Ovary (tissue), 9 donors: ENCODE data around the gene C6. TPM values are rescaled to one million over a fixed set of nuclear protein-coding genes. Genes with fewer than 3 reads are reported as not detected.

Source experiments
- DNase-seq, 5 donors: peaks; one replicate each; pipeline ENCODE4 v3.0.0-alpha.2; 2019 to 2020
- H3K27ac ChIP-seq, 2 donors: fragments of 200-600 bp; one replicate each; pipeline versions ENCODE4 v1.5.1 to v1.8.0; 2019 to 2022
- H3K27me3 ChIP-seq: fragments of 200-600 bp; one replicate; pipeline ENCODE4 v1.8.0; 2022
- H3K36me3 ChIP-seq: fragments of 200-600 bp; sonication (generic); one replicate; pipeline ENCODE4 v1.5.1; 2019
- H3K4me1 ChIP-seq: one replicate; pipeline ENCODE4 v1.8.1; 2013; ENCODE audit warnings: mild to moderate bottlenecking, moderate library complexity; ENCODE audit not compliant: insufficient read depth
- H3K4me3 ChIP-seq: fragments of 200-600 bp; sonication (generic); one replicate; pipeline ENCODE4 v1.5.1; 2017
- H3K9me3 ChIP-seq, 2 donors: fragments of 200-600 bp in 1 of 2; sonication (generic) in 1 of 2; one replicate each; pipeline versions ENCODE4 v1.5.1 to v1.8.1; 2013 to 2019; ENCODE audit warnings: mild to moderate bottlenecking in 1 of 2, moderate library complexity in 1 of 2
- EP300 ChIP-seq: sonication (generic); formaldehyde crosslinking; IDR thresholded peaks from one replicate; pipeline ENCODE4 v1.6.1; 2017; ENCODE audit warnings: antibody characterized with exemption
- POLR2A ChIP-seq: fragments of 450-650 bp; IDR thresholded peaks from one replicate; pipeline ENCODE4 v1.6.1; 2017; ENCODE audit warnings: antibody characterized with exemption, mild to moderate bottlenecking, moderate library complexity
- WGBS, 3 donors: extraction: QIAGEN DNeasy Blood & Tissue Kit in 1 of 3; methylation state at CpG; one replicate each; pipeline versions ENCODE4 v1.1.5 to v1.1.7; 2013 to 2017; 5-methylcytosine and 5-hydroxymethylcytosine counted together
- intact Hi-C, 4 donors: fragments of 100-400 bp; cut with DNase I; formaldehyde crosslinking; loops; one replicate each; pipeline versions ENCODE4 v1.11.0 to v1.15.1; 2022 to 2023
- polyA plus RNA-seq, 2 donors: library from polyadenylated mRNA; stranded (reverse); fragments of 200-250 nt in 1 of 2; fragments of 350-450 nt in 1 of 2; fragmentation: Illumina TruSeq in 1 of 2; extraction: RNeasy Lipid Tissue Mini Kit (QIAGEN cat#74804) in 1 of 2; gene quantifications; one replicate each; pipeline ENCODE4 v1.2.3, GENCODE V29; 2013 to 2014
- total RNA-seq, 7 donors: library from RNA; depleted of rRNA in 2 of 7; stranded (reverse); fragments of >200 nt in 2 of 7; fragmentation: NEBNext Ultra II Directional in 3 of 7; extraction: Animal tissue kit (Norgen Biotek cat#: 25700) in 3 of 7; gene quantifications; one replicate each; pipeline versions ENCODE4 v1.1.0 to v1.2.4, GENCODE V29; 2016 to 2023
- TF ChIP-seq, protein P1 (sequence below), 3 donors: fragments of 450-650 bp in 2 of 3; fragments of 200-600 bp in 1 of 3; IDR thresholded peaks; one replicate each; pipeline versions ENCODE4 v1.5.1 to v1.8.0; 2016 to 2022; ENCODE audit warnings: antibody characterized with exemption in 3 of 3, mild to moderate bottlenecking in 1 of 3
- donor health status: DM: no; HTN: no; CAD: no; lungs with moderate emphysema.
- donor health status: DM: no; HTN: no; CAD: no.
- donor health status: Bipolar disorder and iron deficiency.
- donor health status: DM: yes; HTN: yes; CAD: no.
- donor health status: DM: no; HTN: no; CAD: no.
- donor health status: DM: yes; HTN: yes; CAD: no.

The C6 gene
- total and polyA plus RNA-seq, 9 donors: 1.6 to 61.9 (median 7.4) TPM

DNA sequence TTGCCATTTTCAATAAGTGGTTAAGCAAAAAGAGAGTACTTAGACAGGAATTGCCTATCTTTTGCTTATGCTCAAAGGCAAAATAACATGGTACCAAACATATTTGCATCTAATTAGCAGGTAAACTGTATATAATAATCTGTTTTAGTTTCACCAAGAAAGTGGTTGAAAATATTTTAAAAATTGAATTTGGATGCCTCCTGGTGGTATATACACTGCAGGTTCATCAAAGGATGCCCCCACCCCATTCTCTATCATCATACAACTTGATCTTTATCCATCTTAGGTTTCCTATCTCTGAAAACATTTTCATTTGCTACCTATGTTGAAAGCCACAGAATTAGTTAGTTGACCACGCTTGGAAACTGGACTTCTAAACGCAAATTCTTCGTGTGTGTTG is 95.2 kb downstream of the C6 start:
- 94 to 96% (median 95%) methylated on average over 3 of the region's 3 CpGs for WGBS, 3 donors
- intact Hi-C loops: no loop called here
- no peak overlapping the region for H3K27ac ChIP-seq
- no peaks in the 10 kb centered on the region for H3K9me3 ChIP-seq
- H3K4me3 ChIP-seq: no peak overlapping the region
- TF ChIP-seq POLR2A: no peak
- TF ChIP-seq EP300: no peak
- TF ChIP-seq, protein P1, sequence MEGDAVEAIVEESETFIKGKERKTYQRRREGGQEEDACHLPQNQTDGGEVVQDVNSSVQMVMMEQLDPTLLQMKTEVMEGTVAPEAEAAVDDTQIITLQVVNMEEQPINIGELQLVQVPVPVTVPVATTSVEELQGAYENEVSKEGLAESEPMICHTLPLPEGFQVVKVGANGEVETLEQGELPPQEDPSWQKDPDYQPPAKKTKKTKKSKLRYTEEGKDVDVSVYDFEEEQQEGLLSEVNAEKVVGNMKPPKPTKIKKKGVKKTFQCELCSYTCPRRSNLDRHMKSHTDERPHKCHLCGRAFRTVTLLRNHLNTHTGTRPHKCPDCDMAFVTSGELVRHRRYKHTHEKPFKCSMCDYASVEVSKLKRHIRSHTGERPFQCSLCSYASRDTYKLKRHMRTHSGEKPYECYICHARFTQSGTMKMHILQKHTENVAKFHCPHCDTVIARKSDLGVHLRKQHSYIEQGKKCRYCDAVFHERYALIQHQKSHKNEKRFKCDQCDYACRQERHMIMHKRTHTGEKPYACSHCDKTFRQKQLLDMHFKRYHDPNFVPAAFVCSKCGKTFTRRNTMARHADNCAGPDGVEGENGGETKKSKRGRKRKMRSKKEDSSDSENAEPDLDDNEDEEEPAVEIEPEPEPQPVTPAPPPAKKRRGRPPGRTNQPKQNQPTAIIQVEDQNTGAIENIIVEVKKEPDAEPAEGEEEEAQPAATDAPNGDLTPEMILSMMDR (IDR thresholded peaks at IDR 0.05): no peak
- H3K36me3 ChIP-seq: no peaks in the 10 kb centered on the region
- H3K27me3 ChIP-seq: no peaks in the 10 kb centered on the region
- no peaks in the 10 kb centered on the region for H3K4me1 ChIP-seq
- DNase-seq: no peak

DNA sequence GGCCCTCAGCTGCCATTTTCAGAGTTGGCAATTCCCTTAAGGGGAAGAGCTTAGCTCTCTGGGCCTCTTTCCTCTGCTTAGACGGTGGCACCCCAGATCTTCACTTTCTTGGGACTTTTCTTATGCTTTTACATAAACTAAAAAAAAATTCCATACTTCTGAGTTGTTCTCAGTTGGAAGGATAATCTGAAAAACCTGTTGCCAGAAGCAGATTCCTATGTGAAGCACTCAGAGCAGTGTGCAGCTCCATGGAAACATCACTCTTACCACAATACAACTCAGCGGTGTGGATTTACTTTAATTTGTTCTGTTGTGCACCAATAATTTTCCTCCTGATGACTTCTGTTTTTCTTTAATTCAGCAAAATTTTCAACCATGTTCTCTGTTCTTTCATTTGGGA is 98.1 kb downstream of the C6 start:
- Histone ChIP-seq H3K27ac (no peak overlapping the region), H3K9me3 (no peaks in the 10 kb centered on the region), H3K27me3 (no peaks in the 10 kb centered on the region), H3K4me3 (no peak overlapping the region), H3K36me3 (no peaks in the 10 kb centered on the region), H3K4me1 (peaks cover 6% of the 10 kb centered on the region)
- DNase-seq: no peak
- intact Hi-C loops: no loop called here
- TF ChIP-seq EP300 (no peak), POLR2A (no peak)
- TF ChIP-seq, protein P1 (IDR thresholded peaks at IDR 0.05): no peak
- WGBS, 3 donors: 57 to 79% (median 71%) methylated on average over 2 of the region's 2 CpGs

DNA sequence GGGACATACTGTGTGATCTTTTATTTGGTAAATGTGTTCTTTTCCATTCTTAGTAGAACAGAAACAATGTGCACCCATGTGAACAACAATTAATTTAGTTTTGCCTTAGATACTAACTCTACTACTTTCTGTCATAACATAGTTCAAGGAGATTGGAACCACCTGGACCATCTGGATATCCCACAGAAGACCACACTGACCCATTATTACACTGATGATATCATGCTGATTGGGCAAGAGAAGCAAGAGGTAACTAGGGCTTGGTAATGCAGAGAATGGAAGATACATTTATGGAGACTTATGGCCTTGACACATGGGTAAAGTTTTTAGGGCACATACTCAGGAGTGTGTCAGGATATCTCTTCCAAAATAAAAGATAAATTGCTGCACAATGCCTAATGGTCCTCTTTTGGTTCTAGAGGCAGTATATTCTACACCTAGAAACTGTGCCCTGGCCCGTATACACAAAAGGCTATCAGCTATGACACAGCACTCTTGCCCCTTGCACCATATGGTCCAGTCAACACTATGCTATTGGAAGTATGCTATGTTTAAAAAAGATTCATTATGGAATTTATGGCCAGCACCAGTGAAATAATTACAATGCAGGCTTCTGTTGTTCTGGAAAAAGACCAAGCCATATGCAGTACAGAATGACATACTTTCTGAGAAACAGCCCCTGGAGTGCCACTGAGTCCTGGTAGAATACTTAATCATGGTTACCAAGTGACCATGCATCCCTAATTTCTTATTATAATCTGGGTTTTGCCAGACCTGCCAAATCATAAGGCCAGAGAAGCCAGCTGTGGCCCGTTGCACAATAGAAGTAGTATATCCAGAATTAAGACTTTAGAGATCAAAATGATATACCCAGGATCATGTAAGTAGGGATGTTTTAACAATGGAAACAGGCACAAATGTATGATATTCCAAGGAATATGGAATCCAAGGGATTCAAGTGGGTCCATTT is 100.6 kb downstream of the C6 start:
- no peak for TF ChIP-seq POLR2A
- TF ChIP-seq, protein P1 (IDR thresholded peaks at IDR 0.05): no peak
- TF ChIP-seq EP300: no peak
- Histone ChIP-seq H3K27me3 (no peaks in the 10 kb centered on the region), H3K27ac (no peak overlapping the region), H3K4me3 (no peak overlapping the region), H3K9me3 (no peaks in the 10 kb centered on the region), H3K36me3 (no peaks in the 10 kb centered on the region), H3K4me1 (peaks cover 6% of the 10 kb centered on the region)
- WGBS, 3 donors: 57 to 73% (median 70%) methylated on average over 2 of the region's 2 CpGs
- intact Hi-C loops: no loop called here
- no peak for DNase-seq

DNA sequence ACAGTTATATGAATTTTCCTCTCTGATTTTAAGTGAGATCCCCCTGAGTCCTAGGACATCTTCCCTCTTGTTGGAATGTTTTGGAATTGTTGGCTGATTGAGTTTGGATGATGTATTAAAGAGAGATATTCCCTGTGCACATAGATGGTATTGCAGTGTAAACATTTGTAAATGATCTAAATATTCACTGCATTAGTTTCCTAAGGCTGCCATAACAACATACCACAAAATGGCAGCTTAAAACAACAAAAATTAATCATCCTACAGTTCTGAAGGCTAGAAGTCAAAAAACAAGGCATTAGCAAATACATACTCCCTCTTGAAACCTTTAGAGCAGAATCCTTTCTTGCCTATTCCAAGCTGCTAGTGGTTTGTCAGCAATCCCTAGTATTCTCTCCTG is 104.1 kb downstream of the C6 start:
- Histone ChIP-seq H3K36me3 (no peaks in the 10 kb centered on the region), H3K4me3 (no peak overlapping the region), H3K27me3 (no peaks in the 10 kb centered on the region), H3K9me3 (no peaks in the 10 kb centered on the region), H3K27ac (no peak overlapping the region), H3K4me1 (peaks cover 6% of the 10 kb centered on the region)
- no peak for DNase-seq
- intact Hi-C loops: no loop called here
- TF ChIP-seq, protein P1 (IDR thresholded peaks at IDR 0.05): no peak
- TF ChIP-seq POLR2A (no peak), EP300 (no peak)
